ENCODE data around the gene ZSCAN2. TPM values are rescaled to one million over a fixed set of nuclear protein-coding genes. Genes with fewer than 3 reads are reported as not detected.

The ZSCAN2 gene
- total and polyA plus RNA-seq, 10 of the 15 experiments (the other 5 are each of a cell fraction or from before 2014, with no cell fraction given), result 2.7 to 13.2 (median 8.6) TPM

DNA sequence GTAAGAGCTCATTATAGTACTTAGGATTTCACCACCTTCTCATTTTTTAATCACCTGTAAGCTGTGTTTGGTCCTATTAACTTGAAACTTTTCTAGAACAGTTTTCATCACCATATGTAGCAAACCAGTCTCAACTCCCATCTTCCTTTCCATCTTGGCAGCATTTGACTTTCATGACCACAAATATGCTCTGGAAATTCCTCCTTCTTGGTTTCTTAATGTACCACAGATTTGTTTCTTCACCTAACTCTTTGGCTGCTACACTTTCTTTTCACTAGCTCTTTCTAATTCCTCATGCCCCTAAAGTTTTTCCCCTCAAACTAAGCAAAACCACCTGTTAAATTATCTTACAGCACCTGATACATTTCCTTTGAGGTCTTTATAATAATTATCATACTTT is 70.4 kb downstream of the ZSCAN2 start:
- SMC1A ChIA-PET (ENCODE audit: uncharacterized antibody, unreplicated experiment), result interaction anchor here (1.0 to 1.1 kb wide), 3 partner anchors 10 to 207 kb away, joined by 3 read pairs; partner anchors contain the start of gene ZNF592

More for the DNA sequence above, 70.4 kb downstream of the ZSCAN2 start:
- ChIA-PET RAD21 (ENCODE audit: unreplicated experiment) (no interaction called here), CTCF (interaction anchor here (0.7 to 1.0 kb wide), 4 partner anchors 11 to 207 kb away, joined by 3 read pairs; partner anchors contain the start of gene WDR73), POLR2A (no interaction called here)
- Histone ChIP-seq H3K4me2 (ENCODE audit: control insufficient read depth, insufficient read depth) (no peak overlapping the region), H3K4me3 (no peak overlapping the region), H3K27me3 (replicated peaks in 1 of 2; ENCODE audit: control insufficient read depth in 2 of 2, insufficient read depth in 2 of 2, low read length in 1 of 2) (no peaks in the 10 kb centered on the region), H3K9ac (ENCODE audit: control insufficient read depth, insufficient read depth, low read length) (no peak overlapping the region), H3K4me1 (ENCODE audit: control insufficient read depth, insufficient read depth, low read length) (no peaks in the 10 kb centered on the region), H2AFZ (ENCODE audit: control insufficient read depth, low read depth, low read length) (no peak overlapping the region), H3K79me2 (ENCODE audit: control insufficient read depth, insufficient read depth, low read length) (no peaks in the 10 kb centered on the region), H3K9me3 (replicated peaks; ENCODE audit: control insufficient read depth, insufficient read depth, low read length) (no peaks in the 10 kb centered on the region), H3K36me3 (ENCODE audit: control insufficient read depth in 2 of 2, insufficient read depth in 2 of 2, low read length in 1 of 2) (peaks cover 6 to 21% of the 10 kb centered on the region in 2 experiments; a peak in 3 of 4 replicates), H4K20me1 (ENCODE audit: control insufficient read depth, insufficient read depth) (no peaks in the 10 kb centered on the region), H3K27ac (ENCODE audit: control insufficient read depth, insufficient read depth) (no peak overlapping the region)
- TF ChIP-seq BHLHE40 (IDR thresholded peaks at IDR 0.05; ENCODE audit: borderline replicate concordance in 1 of 2, low read depth in 2 of 2, low read length in 1 of 2) (no peak), ATF7 (IDR thresholded peaks at IDR 0.05; ENCODE audit: low read depth) (no peak), KDM1A (IDR thresholded peaks at IDR 0.05; ENCODE audit: borderline replicate concordance) (no peak), CEBPB (IDR thresholded peaks at IDR 0.05; ENCODE audit: borderline replicate concordance in 1 of 2, low read depth in 2 of 2, low read length in 2 of 2) (no peak), ZBED1 (IDR thresholded peaks at IDR 0.05; ENCODE audit: borderline replicate concordance) (no peak), TARDBP (IDR thresholded peaks at IDR 0.05; ENCODE audit: borderline replicate concordance) (no peak), POLR2AphosphoS2 (IDR thresholded peaks at IDR 0.05; ENCODE audit: low read depth, low read length) (no peak), NBN (IDR thresholded peaks at IDR 0.05) (no peak), ZNF24 (IDR thresholded peaks at IDR 0.05) (no peak), POU2F2 (IDR thresholded peaks at IDR 0.05; ENCODE audit: borderline replicate concordance, low read depth, low read length) (no peak), YBX1 (IDR thresholded peaks at IDR 0.05) (no peak)
- TF ChIP-seq, protein P1, sequence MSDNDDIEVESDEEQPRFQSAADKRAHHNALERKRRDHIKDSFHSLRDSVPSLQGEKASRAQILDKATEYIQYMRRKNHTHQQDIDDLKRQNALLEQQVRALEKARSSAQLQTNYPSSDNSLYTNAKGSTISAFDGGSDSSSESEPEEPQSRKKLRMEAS (IDR thresholded peaks at IDR 0.05; ENCODE audit: low read depth, low read length), result no peak
- TF ChIP-seq, protein P2, sequence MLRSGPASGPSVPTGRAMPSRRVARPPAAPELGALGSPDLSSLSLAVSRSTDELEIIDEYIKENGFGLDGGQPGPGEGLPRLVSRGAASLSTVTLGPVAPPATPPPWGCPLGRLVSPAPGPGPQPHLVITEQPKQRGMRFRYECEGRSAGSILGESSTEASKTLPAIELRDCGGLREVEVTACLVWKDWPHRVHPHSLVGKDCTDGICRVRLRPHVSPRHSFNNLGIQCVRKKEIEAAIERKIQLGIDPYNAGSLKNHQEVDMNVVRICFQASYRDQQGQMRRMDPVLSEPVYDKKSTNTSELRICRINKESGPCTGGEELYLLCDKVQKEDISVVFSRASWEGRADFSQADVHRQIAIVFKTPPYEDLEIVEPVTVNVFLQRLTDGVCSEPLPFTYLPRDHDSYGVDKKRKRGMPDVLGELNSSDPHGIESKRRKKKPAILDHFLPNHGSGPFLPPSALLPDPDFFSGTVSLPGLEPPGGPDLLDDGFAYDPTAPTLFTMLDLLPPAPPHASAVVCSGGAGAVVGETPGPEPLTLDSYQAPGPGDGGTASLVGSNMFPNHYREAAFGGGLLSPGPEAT (IDR thresholded peaks at IDR 0.05; ENCODE audit: low read depth), result no peak
- TF ChIP-seq, protein P3, sequence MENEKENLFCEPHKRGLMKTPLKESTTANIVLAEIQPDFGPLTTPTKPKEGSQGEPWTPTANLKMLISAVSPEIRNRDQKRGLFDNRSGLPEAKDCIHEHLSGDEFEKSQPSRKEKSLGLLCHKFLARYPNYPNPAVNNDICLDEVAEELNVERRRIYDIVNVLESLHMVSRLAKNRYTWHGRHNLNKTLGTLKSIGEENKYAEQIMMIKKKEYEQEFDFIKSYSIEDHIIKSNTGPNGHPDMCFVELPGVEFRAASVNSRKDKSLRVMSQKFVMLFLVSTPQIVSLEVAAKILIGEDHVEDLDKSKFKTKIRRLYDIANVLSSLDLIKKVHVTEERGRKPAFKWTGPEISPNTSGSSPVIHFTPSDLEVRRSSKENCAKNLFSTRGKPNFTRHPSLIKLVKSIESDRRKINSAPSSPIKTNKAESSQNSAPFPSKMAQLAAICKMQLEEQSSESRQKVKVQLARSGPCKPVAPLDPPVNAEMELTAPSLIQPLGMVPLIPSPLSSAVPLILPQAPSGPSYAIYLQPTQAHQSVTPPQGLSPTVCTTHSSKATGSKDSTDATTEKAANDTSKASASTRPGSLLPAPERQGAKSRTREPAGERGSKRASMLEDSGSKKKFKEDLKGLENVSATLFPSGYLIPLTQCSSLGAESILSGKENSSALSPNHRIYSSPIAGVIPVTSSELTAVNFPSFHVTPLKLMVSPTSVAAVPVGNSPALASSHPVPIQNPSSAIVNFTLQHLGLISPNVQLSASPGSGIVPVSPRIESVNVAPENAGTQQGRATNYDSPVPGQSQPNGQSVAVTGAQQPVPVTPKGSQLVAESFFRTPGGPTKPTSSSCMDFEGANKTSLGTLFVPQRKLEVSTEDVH (IDR thresholded peaks at IDR 0.05; ENCODE audit: low read depth, partially characterized antibody), result no peak
- in situ Hi-C loops (cut with MboI) (no loop called here), intact Hi-C loops (cut with micrococcal nuclease; ENCODE audit: unreplicated experiment) (no loop called here)
- no peak for ATAC-seq
- BruUV-seq (replicated peaks), result no TSS peak
- no peak for DNase-seq (ENCODE audit: low read depth, low spot score)
- FAIRE-seq, result no peak

Measured in GM12878 (cell line).